Caco-2 (cell line): ENCODE data around the gene RERE. TPM values are rescaled to one million over a fixed set of nuclear protein-coding genes. Genes with fewer than 3 reads are reported as not detected.

ENCODE experiments used
- BruUV-seq: library from RNA; stranded (reverse); fragments of 400-500 nt; replicated peaks from 2 replicates; lab custom pipeline; 2021; lab: Mats Ljungman, UMichigan
- CTCF ChIA-PET: fragments of 300-600 bp; sonication (Branson Sonifier 250); formaldehyde crosslinking; loops from one replicate; lab custom pipeline; 2022; ENCODE audit warnings: antibody characterized with exemption; lab: Charles Lee
- POLR2A ChIA-PET: fragments of 300-600 bp; sonication (Branson Sonifier 250); formaldehyde crosslinking; loops from one replicate; lab custom pipeline; 2022; ENCODE audit warnings: antibody characterized with exemption; lab: Charles Lee
- DNase-seq, 2 experiments: peaks; one replicate each; pipeline versions ENCODE4 v3.0.0 to v3.0.0-alpha.2; 2020 to 2022
- H3K27me3 ChIP-seq: replicated peaks from 2 replicates; pipeline ENCODE4 v1.6.0; 2011; ENCODE audit warnings: low read length; ENCODE audit not compliant: control insufficient read depth, insufficient read depth
- H3K36me3 ChIP-seq: 2 replicates; pipeline ENCODE4 v1.5.1; 2011; ENCODE audit warnings: low read length; ENCODE audit not compliant: control insufficient read depth, insufficient read depth
- H3K4me1 ChIP-seq: fragments of 250-450 bp; sonication (Bioruptor Pico); 2 replicates; pipeline ENCODE4 v1.5.1; 2020; ENCODE audit warnings: mild to moderate bottlenecking
- H3K4me3 ChIP-seq: 2 replicates; pipeline ENCODE4 v1.5.1; 2011; ENCODE audit warnings: low read depth, mild to moderate bottlenecking, control low read depth, low read length
- H3K9me3 ChIP-seq: fragments of 250-450 bp; sonication (Bioruptor Pico); 2 replicates; pipeline ENCODE4 v1.5.1; 2020; ENCODE audit warnings: mild to moderate bottlenecking, moderate library complexity
- H3K27ac Mint-ChIP-seq: one replicate; pipeline ENCODE4 v1.8.0; 2022; ENCODE audit warnings: mixed read lengths; ENCODE audit not compliant: unreplicated experiment
- H3K27me3 Mint-ChIP-seq: one replicate; pipeline ENCODE4 v1.8.0; 2022; ENCODE audit warnings: mixed read lengths; ENCODE audit not compliant: insufficient read depth, unreplicated experiment
- H3K36me3 Mint-ChIP-seq: one replicate; pipeline ENCODE4 v1.8.0; 2022; ENCODE audit warnings: mild to moderate bottlenecking, mixed read lengths; ENCODE audit not compliant: insufficient read depth, unreplicated experiment
- H3K4me1 Mint-ChIP-seq: one replicate; pipeline ENCODE4 v1.8.0; 2022; ENCODE audit warnings: low read depth, mixed read lengths; ENCODE audit not compliant: unreplicated experiment
- H3K4me3 Mint-ChIP-seq: one replicate; pipeline ENCODE4 v1.8.0; 2022; ENCODE audit warnings: mild to moderate bottlenecking, moderate library complexity, mixed read lengths; ENCODE audit not compliant: unreplicated experiment
- H3K9me3 Mint-ChIP-seq: one replicate; pipeline ENCODE4 v1.8.0; 2022; ENCODE audit warnings: mixed read lengths; ENCODE audit not compliant: unreplicated experiment
- intact Hi-C: fragments of 100-400 bp; cut with micrococcal nuclease; formaldehyde crosslinking; loops from one replicate; pipeline ENCODE4 v1.10.0; 2022; ENCODE audit not compliant: unreplicated experiment
- total RNA-seq: library from RNA; stranded (reverse); gene quantifications from 2 replicates; pipeline ENCODE4 v1.2.3, GENCODE V29; 2022
- TF ChIP-seq, protein P1 (sequence below), 2 experiments: fragments of 200-600 bp in 1 of 2; IDR thresholded peaks; 1 replicate in 1 of 2; 2 replicates in 1 of 2; pipeline versions ENCODE4 v1.5.1 to v1.8.0; 2011 to 2022; ENCODE audit warnings: antibody characterized with exemption in 1 of 2, control low read depth in 1 of 2, inconsistent platforms in 1 of 2, low read depth in 1 of 2, low read length in 1 of 2, mild to moderate bottlenecking in 1 of 2, moderate library complexity in 1 of 2; ENCODE audit not compliant: insufficient read depth in 1 of 2, severe bottlenecking in 1 of 2, unreplicated experiment in 1 of 2

The RERE gene
- total RNA-seq, 1 experiment from 2014 or later: 85.2 TPM

DNA sequence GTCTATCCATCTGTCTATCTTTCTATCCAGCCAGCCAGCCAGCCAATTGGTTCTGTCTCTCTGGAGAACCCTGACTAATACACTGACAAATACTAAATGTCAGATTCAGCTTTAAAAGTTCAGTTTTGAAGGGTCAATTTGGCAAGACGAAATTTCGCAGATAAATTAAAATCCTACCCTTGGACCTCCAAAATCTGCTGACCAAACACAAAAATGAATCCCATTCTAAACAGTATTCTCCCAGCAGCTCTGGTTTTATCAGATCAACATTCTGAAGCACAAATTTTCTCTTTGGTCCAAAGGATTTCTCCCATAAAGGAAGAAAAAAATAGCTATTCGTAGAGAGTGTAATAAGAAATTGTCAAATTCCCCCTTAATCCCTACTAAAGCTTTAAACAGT is 248.6 kb downstream of the RERE start:
- no peak overlapping the region for H3K4me3 ChIP-seq
- intact Hi-C loops: no loop called here
- H3K27me3 ChIP-seq: no peaks in the 10 kb centered on the region
- no peak for DNase-seq
- H3K4me1 ChIP-seq: peaks cover 68% of the 10 kb centered on the region
- BruUV-seq: no TSS peak
- TF ChIP-seq, protein P1, sequence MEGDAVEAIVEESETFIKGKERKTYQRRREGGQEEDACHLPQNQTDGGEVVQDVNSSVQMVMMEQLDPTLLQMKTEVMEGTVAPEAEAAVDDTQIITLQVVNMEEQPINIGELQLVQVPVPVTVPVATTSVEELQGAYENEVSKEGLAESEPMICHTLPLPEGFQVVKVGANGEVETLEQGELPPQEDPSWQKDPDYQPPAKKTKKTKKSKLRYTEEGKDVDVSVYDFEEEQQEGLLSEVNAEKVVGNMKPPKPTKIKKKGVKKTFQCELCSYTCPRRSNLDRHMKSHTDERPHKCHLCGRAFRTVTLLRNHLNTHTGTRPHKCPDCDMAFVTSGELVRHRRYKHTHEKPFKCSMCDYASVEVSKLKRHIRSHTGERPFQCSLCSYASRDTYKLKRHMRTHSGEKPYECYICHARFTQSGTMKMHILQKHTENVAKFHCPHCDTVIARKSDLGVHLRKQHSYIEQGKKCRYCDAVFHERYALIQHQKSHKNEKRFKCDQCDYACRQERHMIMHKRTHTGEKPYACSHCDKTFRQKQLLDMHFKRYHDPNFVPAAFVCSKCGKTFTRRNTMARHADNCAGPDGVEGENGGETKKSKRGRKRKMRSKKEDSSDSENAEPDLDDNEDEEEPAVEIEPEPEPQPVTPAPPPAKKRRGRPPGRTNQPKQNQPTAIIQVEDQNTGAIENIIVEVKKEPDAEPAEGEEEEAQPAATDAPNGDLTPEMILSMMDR (IDR thresholded peaks at IDR 0.05; ENCODE audit: insufficient read depth in 1 of 2, low read depth in 1 of 2, low read length in 1 of 2, severe bottlenecking in 1 of 2, unreplicated experiment in 1 of 2): no peak
- no peak overlapping the region for H3K4me3 Mint-ChIP-seq
- no peaks in the 10 kb centered on the region for H3K27me3 Mint-ChIP-seq
- no peaks in the 10 kb centered on the region for H3K9me3 ChIP-seq
- CTCF ChIA-PET: interaction anchor here (0.7 kb wide), 1 partner anchor 195 kb away, joined by 3 read pairs; no protein-coding TSS in a partner anchor
- no peaks in the 10 kb centered on the region for H3K36me3 ChIP-seq
- peaks cover 28% of the 10 kb centered on the region for H3K4me1 Mint-ChIP-seq
- no peak overlapping the region for H3K27ac Mint-ChIP-seq
- no peaks in the 10 kb centered on the region for H3K9me3 Mint-ChIP-seq
- POLR2A ChIA-PET: no interaction called here
- H3K36me3 Mint-ChIP-seq: peaks cover 5% of the 10 kb centered on the region

- TF ChIP-seq, protein P1 (IDR thresholded peaks at IDR 0.05; ENCODE audit: insufficient read depth in 1 of 2, low read depth in 1 of 2, low read length in 1 of 2, severe bottlenecking in 1 of 2, unreplicated experiment in 1 of 2): no peak
- CTCF ChIA-PET: no interaction called here
- DNase-seq: no peak
Measured at GRCh38 chr1:8567146-8567545, 250.3 kb downstream of the RERE start.

DNA sequence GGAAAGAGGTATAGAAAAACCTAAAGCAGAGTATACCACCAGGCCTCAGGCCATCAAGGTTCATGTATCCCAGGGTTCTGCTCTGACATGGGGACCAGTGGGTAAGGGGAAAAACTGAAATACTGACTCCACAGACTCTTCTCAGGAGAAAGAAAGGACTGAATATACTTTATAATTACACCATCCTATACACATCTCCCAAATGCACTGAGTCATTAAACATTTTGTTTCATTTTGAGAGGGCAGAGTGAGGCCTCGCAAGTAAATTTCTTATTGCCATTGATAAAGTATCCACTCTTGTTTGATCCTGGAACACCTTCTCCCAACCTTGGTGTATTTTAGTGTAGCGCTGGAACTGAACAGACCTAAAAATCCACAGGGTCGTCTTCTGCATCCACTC is 251.6 kb downstream of the RERE start:
- Histone ChIP-seq H3K4me1 (peaks cover 73% of the 10 kb centered on the region), H3K36me3 (no peaks in the 10 kb centered on the region), H3K9me3 (no peaks in the 10 kb centered on the region), H3K4me3 (no peak overlapping the region), H3K27me3 (no peaks in the 10 kb centered on the region)
- Mint-ChIP-seq H3K9me3 (no peaks in the 10 kb centered on the region), H3K27me3 (no peaks in the 10 kb centered on the region), H3K4me3 (no peak overlapping the region), H3K4me1 (peaks cover 33% of the 10 kb centered on the region), H3K36me3 (no peaks in the 10 kb centered on the region), H3K27ac (no peak overlapping the region)
- intact Hi-C loops: no loop called here
- TF ChIP-seq, protein P1 (IDR thresholded peaks at IDR 0.05; ENCODE audit: insufficient read depth in 1 of 2, low read depth in 1 of 2, low read length in 1 of 2, severe bottlenecking in 1 of 2, unreplicated experiment in 1 of 2): no peak
- ChIA-PET POLR2A (no interaction called here), CTCF (no interaction called here)
- no TSS peak for BruUV-seq
- no peak for DNase-seq

More at GRCh38 chr1:8567146-8567545, 250.3 kb downstream of the RERE start:
- Histone ChIP-seq H3K27me3 (no peaks in the 10 kb centered on the region), H3K36me3 (no peaks in the 10 kb centered on the region), H3K4me1 (peaks cover 71% of the 10 kb centered on the region), H3K9me3 (no peaks in the 10 kb centered on the region), H3K4me3 (no peak overlapping the region)
- POLR2A ChIA-PET: no interaction called here
- H3K4me1 Mint-ChIP-seq: peaks cover 37% of the 10 kb centered on the region
- BruUV-seq: no TSS peak
- H3K27me3 Mint-ChIP-seq: no peaks in the 10 kb centered on the region
- H3K9me3 Mint-ChIP-seq: no peaks in the 10 kb centered on the region
- no peaks in the 10 kb centered on the region for H3K36me3 Mint-ChIP-seq
- H3K27ac Mint-ChIP-seq: no peak overlapping the region
- intact Hi-C loops: no loop called here
- H3K4me3 Mint-ChIP-seq: no peak overlapping the region
